Ishikawa (cell line): ENCODE measurements around the gene FOXE3.

ENCODE experiments used
- CEBPB ChIP-seq: IDR thresholded peaks from 2 replicates; pipeline ENCODE4 v1.6.1; 2012
- CREB1 ChIP-seq: IDR thresholded peaks from 2 replicates; pipeline ENCODE4 v1.6.1; 2012; ENCODE audit warnings: low read depth
- EGR1 ChIP-seq: IDR thresholded peaks from 2 replicates; pipeline ENCODE4 v1.6.1; 2012
- EP300 ChIP-seq: IDR thresholded peaks from 2 replicates; pipeline ENCODE4 v1.6.1; 2012; ENCODE audit warnings: borderline replicate concordance
- FOXM1 ChIP-seq: IDR thresholded peaks from 2 replicates; pipeline ENCODE4 v1.6.1; 2012; ENCODE audit warnings: low read depth, borderline replicate concordance
- MAX ChIP-seq: IDR thresholded peaks from 2 replicates; pipeline ENCODE4 v1.6.1; 2012
- NFIC ChIP-seq: IDR thresholded peaks from 2 replicates; pipeline ENCODE4 v1.6.1; 2012
- RAD21 ChIP-seq: IDR thresholded peaks from 2 replicates; pipeline ENCODE4 v1.6.1; 2012; ENCODE audit warnings: low read depth
- REST ChIP-seq: IDR thresholded peaks from 2 replicates; pipeline ENCODE4 v1.6.1; 2012; ENCODE audit warnings: low read depth, mild to moderate bottlenecking
- TAF1 ChIP-seq: IDR thresholded peaks from 2 replicates; pipeline ENCODE4 v1.6.1; 2012; ENCODE audit warnings: low read depth, mild to moderate bottlenecking
- TCF12 ChIP-seq: IDR thresholded peaks from 2 replicates; pipeline ENCODE4 v1.6.1; 2012; ENCODE audit warnings: low read depth
- TEAD4 ChIP-seq: IDR thresholded peaks from 2 replicates; pipeline ENCODE4 v1.6.1; 2012
- USF1 ChIP-seq: IDR thresholded peaks from 2 replicates; pipeline ENCODE4 v1.6.1; 2012
- YY1 ChIP-seq: IDR thresholded peaks from 2 replicates; pipeline ENCODE4 v1.6.1; 2012; ENCODE audit warnings: low read depth
- ZBTB7A ChIP-seq: IDR thresholded peaks from 2 replicates; pipeline ENCODE4 v1.6.1; 2012; ENCODE audit warnings: low read depth

Gene FOXE3

GRCh38 chr1:47441450-47442106 lies 25.5 kb downstream of the FOXE3 start:
- TF ChIP-seq CREB1 (no peak), MAX (no peak), YY1 (no peak), USF1 (no peak), NFIC (no peak), TCF12 (no peak), EGR1 (no peak), CEBPB (no peak)

GRCh38 chr1:47442202-47442601 lies 26.1 kb downstream of the FOXE3 start:
- no peak for TF ChIP-seq YY1
- TF ChIP-seq TAF1 = no peak
- TF ChIP-seq RAD21 = no peak
- TF ChIP-seq EGR1 = no peak
- no peak for TF ChIP-seq TEAD4
- TF ChIP-seq REST = no peak
- TF ChIP-seq CREB1 = no peak
- TF ChIP-seq MAX = no peak
- TF ChIP-seq ZBTB7A = no peak
- no peak for TF ChIP-seq USF1
- TF ChIP-seq TCF12 = no peak
- no peak for TF ChIP-seq FOXM1

- no peak for TF ChIP-seq EP300
- TF ChIP-seq FOXM1 = no peak
- no peak for TF ChIP-seq CREB1
- no peak for TF ChIP-seq NFIC
- no peak for TF ChIP-seq CEBPB
- TF ChIP-seq YY1 = no peak
- no peak for TF ChIP-seq MAX
- TF ChIP-seq REST = no peak
- TF ChIP-seq TCF12 = no peak
- no peak for TF ChIP-seq ZBTB7A
- TF ChIP-seq RAD21 = no peak
- no peak for TF ChIP-seq EGR1
- no peak for TF ChIP-seq USF1
- TF ChIP-seq TEAD4 = no peak
- no peak for TF ChIP-seq TAF1
These were observed 26.9 kb downstream of the FOXE3 start for GRCh38 chr1:47442842-47443529.

- no peak for TF ChIP-seq FOXM1
- no peak for TF ChIP-seq EGR1
- TF ChIP-seq CEBPB = no peak
- no peak for TF ChIP-seq EP300
- TF ChIP-seq TCF12 = no peak
- no peak for TF ChIP-seq ZBTB7A
- no peak for TF ChIP-seq TAF1
- TF ChIP-seq CREB1 = no peak
- no peak for TF ChIP-seq YY1
- TF ChIP-seq TEAD4 = no peak
- TF ChIP-seq MAX = no peak
- no peak for TF ChIP-seq USF1
These were observed 27.6 kb downstream of the FOXE3 start for GRCh38 chr1:47443530-47444296.
